ENCODE data around the gene SLC4A4.

The SLC4A4 gene

DNA sequence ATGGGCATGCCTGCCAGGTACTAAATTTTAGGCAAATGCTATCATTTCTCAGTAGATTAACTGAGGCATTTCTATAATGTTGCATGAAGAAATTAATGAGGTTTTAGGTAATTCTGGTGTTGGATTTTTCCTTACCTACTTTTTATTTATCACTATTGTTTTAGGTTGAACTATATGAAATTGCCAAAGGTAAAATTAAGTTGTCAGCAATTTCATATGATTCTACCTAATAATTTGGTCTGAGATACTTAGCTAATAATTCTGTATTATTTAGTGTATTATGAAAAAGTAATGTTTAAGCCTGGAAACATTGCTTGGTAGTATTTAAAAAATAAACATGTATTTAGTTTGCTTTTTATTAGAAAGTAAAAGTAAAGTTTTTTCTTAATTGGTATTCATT is 22.7 kb downstream of the SLC4A4 start:
- no peak overlapping the region for H3K4me2 ChIP-seq (ENCODE audit: low read length)
- no peak overlapping the region for H3K9ac ChIP-seq (ENCODE audit: low read length)
- H3K79me2 ChIP-seq (ENCODE audit: insufficient read depth, low read length): no peaks in the 10 kb centered on the region
- no peak overlapping the region for H3K27ac ChIP-seq (ENCODE audit: low read depth, low read length, poor library complexity, severe bottlenecking)
- H3K9me3 ChIP-seq (ENCODE audit: low read length): no peaks in the 10 kb centered on the region
- H3K4me1 ChIP-seq (ENCODE audit: insufficient read depth, low read length, severe bottlenecking): no peaks in the 10 kb centered on the region
- H3F3A ChIP-seq (ENCODE audit: insufficient read depth, low read length): no peaks in the 10 kb centered on the region
- no peaks in the 10 kb centered on the region for H3K9me2 ChIP-seq (ENCODE audit: low read depth, low read length)
- H2AFZ ChIP-seq (ENCODE audit: low read length): no peak overlapping the region
- H3K4me3 ChIP-seq (ENCODE audit: low read depth, low read length, poor library complexity, severe bottlenecking): no peak overlapping the region
- no peak for TF ChIP-seq EZH2 (IDR thresholded peaks at IDR 0.05; ENCODE audit: borderline replicate concordance, low read length)
- H4K20me1 ChIP-seq (ENCODE audit: insufficient read depth, low read length): no peaks in the 10 kb centered on the region
- H3K27me3 ChIP-seq (ENCODE audit: insufficient read depth, low read length): no peaks in the 10 kb centered on the region
- no peaks in the 10 kb centered on the region for H3K36me3 ChIP-seq (ENCODE audit: insufficient read depth, low read length)

DNA sequence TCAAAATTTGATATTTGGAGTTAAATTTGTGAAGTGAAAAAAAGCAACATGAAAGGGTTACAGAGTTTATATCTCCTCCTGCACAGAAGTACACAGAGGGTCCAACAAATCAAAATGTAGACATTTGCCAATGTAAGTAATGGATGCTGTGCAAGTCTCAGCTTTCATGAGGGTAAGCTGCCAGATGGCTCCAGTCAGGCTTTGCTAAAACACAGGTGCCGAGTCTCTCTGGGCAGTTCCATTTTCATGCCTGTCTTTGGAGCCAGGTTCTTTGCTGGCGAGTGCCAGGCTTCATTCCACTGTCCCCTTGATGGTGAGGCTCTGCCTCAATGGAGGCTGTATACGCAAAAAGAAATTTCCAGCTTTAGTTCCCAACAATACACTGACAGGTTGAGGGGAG is 27.9 kb downstream of the SLC4A4 start:
- no peaks in the 10 kb centered on the region for H3K4me1 ChIP-seq (ENCODE audit: insufficient read depth, low read length, severe bottlenecking)
- H3K79me2 ChIP-seq (ENCODE audit: insufficient read depth, low read length): no peaks in the 10 kb centered on the region
- no peak overlapping the region for H3K27ac ChIP-seq (ENCODE audit: low read depth, low read length, poor library complexity, severe bottlenecking)
- H3K4me3 ChIP-seq (ENCODE audit: low read depth, low read length, poor library complexity, severe bottlenecking): no peak overlapping the region
- H3K36me3 ChIP-seq (ENCODE audit: insufficient read depth, low read length): no peaks in the 10 kb centered on the region
- no peak for TF ChIP-seq EZH2 (IDR thresholded peaks at IDR 0.05; ENCODE audit: borderline replicate concordance, low read length)
- TF ChIP-seq, protein P1, sequence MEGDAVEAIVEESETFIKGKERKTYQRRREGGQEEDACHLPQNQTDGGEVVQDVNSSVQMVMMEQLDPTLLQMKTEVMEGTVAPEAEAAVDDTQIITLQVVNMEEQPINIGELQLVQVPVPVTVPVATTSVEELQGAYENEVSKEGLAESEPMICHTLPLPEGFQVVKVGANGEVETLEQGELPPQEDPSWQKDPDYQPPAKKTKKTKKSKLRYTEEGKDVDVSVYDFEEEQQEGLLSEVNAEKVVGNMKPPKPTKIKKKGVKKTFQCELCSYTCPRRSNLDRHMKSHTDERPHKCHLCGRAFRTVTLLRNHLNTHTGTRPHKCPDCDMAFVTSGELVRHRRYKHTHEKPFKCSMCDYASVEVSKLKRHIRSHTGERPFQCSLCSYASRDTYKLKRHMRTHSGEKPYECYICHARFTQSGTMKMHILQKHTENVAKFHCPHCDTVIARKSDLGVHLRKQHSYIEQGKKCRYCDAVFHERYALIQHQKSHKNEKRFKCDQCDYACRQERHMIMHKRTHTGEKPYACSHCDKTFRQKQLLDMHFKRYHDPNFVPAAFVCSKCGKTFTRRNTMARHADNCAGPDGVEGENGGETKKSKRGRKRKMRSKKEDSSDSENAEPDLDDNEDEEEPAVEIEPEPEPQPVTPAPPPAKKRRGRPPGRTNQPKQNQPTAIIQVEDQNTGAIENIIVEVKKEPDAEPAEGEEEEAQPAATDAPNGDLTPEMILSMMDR (IDR thresholded peaks at IDR 0.05; ENCODE audit: low read length): no peak
- H3K9me2 ChIP-seq (ENCODE audit: low read depth, low read length): no peaks in the 10 kb centered on the region
- no peaks in the 10 kb centered on the region for H3F3A ChIP-seq (ENCODE audit: insufficient read depth, low read length)
- H3K4me2 ChIP-seq (ENCODE audit: low read length): no peak overlapping the region
- no peak overlapping the region for H3K9ac ChIP-seq (ENCODE audit: low read length)
- H3K9me3 ChIP-seq (ENCODE audit: low read length): no peaks in the 10 kb centered on the region
- H2AFZ ChIP-seq (ENCODE audit: low read length): no peak overlapping the region
- no peaks in the 10 kb centered on the region for H4K20me1 ChIP-seq (ENCODE audit: insufficient read depth, low read length)
- H3K27me3 ChIP-seq (ENCODE audit: insufficient read depth, low read length): no peaks in the 10 kb centered on the region

DNA sequence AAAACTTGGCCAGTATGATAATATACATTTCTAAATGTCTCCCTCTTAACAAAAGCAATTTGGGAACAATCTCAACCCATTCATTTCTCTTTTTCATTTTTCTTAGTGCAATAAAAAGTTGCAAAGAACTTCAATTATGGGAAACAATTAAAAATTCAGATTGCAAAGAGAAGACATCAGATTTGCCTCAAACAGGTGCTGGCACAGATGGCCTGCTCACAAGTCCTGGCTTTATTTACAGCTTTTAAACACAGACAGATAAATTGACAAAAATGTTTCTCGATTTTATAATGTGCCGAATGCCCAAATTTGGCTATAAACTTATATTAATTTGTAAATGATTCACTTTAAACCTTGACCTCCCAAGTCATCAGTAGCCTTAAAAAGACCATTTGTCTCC is 28.7 kb downstream of the SLC4A4 start:
- no peak for TF ChIP-seq EZH2 (IDR thresholded peaks at IDR 0.05; ENCODE audit: borderline replicate concordance, low read length)
- TF ChIP-seq, protein P1 (IDR thresholded peaks at IDR 0.05; ENCODE audit: low read length): no peak
- Histone ChIP-seq H4K20me1 (ENCODE audit: insufficient read depth, low read length) (no peaks in the 10 kb centered on the region), H2AFZ (ENCODE audit: low read length) (no peak overlapping the region), H3K4me2 (ENCODE audit: low read length) (no peak overlapping the region), H3K4me1 (ENCODE audit: insufficient read depth, low read length, severe bottlenecking) (no peaks in the 10 kb centered on the region), H3K27ac (ENCODE audit: low read depth, low read length, poor library complexity, severe bottlenecking) (no peak overlapping the region), H3K9ac (ENCODE audit: low read length) (no peak overlapping the region), H3K9me2 (ENCODE audit: low read depth, low read length) (no peaks in the 10 kb centered on the region), H3K27me3 (ENCODE audit: insufficient read depth, low read length) (no peaks in the 10 kb centered on the region), H3K79me2 (ENCODE audit: insufficient read depth, low read length) (no peaks in the 10 kb centered on the region), H3K36me3 (ENCODE audit: insufficient read depth, low read length) (no peaks in the 10 kb centered on the region), H3F3A (ENCODE audit: insufficient read depth, low read length) (no peaks in the 10 kb centered on the region), H3K4me3 (ENCODE audit: low read depth, low read length, poor library complexity, severe bottlenecking) (no peak overlapping the region), H3K9me3 (ENCODE audit: low read length) (no peaks in the 10 kb centered on the region)

DNA sequence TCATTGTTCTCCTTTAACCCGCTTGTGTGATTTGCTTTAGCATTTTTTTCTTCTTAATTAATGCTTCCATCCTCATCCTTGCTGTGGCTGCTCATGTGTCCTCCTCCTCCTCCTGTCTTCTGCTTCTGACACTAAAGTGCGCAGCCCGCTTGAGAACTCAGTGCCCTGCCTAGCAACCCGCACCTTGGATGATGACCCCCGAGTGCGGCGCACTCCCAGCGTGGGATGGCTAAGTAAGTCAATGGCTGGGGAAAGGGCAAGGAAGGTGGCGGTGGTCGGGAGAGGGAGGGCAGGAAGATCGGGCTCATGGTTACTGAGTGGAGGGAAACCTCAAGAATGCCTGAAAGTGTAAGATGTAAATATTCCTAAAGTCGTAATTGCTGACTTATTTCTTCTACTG is 30.1 kb downstream of the SLC4A4 start:
- Histone ChIP-seq H3K36me3 (ENCODE audit: insufficient read depth, low read length) (no peaks in the 10 kb centered on the region), H4K20me1 (ENCODE audit: insufficient read depth, low read length) (no peaks in the 10 kb centered on the region), H3K4me2 (ENCODE audit: low read length) (no peak overlapping the region), H3K9ac (ENCODE audit: low read length) (no peak overlapping the region), H3F3A (ENCODE audit: insufficient read depth, low read length) (no peaks in the 10 kb centered on the region), H2AFZ (ENCODE audit: low read length) (no peak overlapping the region), H3K4me1 (ENCODE audit: insufficient read depth, low read length, severe bottlenecking) (no peaks in the 10 kb centered on the region), H3K9me3 (ENCODE audit: low read length) (no peaks in the 10 kb centered on the region), H3K27me3 (ENCODE audit: insufficient read depth, low read length) (no peaks in the 10 kb centered on the region), H3K27ac (ENCODE audit: low read depth, low read length, poor library complexity, severe bottlenecking) (no peak overlapping the region), H3K9me2 (ENCODE audit: low read depth, low read length) (no peaks in the 10 kb centered on the region), H3K79me2 (ENCODE audit: insufficient read depth, low read length) (no peaks in the 10 kb centered on the region), H3K4me3 (ENCODE audit: low read depth, low read length, poor library complexity, severe bottlenecking) (no peak overlapping the region)
- no peak for TF ChIP-seq EZH2 (IDR thresholded peaks at IDR 0.05; ENCODE audit: borderline replicate concordance, low read length)
